Left lung (tissue), 10 donors: ENCODE measurements around the gene IGSF21. TPM values are rescaled to one million over a fixed set of nuclear protein-coding genes. Genes with fewer than 3 reads are reported as not detected.

Experiments
- ATAC-seq: fragments of 200-7000 bp; cut with Tn5 transposase; one replicate; pipeline ENCODE4 v1.9.1; 2020; ENCODE audit warnings: moderate library complexity
- DNase-seq, 4 donors: peaks; one replicate each; pipeline ENCODE4 v3.0.0-alpha.2; 2013 to 2020
- H3K27ac ChIP-seq, 2 donors: fragments of 200-600 bp; sonication (generic) in 1 of 2; one replicate each; pipeline versions ENCODE4 v1.5.0 to v1.8.0; 2020 to 2021
- H3K27me3 ChIP-seq, 2 donors: fragments of 200-600 bp; sonication (generic) in 1 of 2; one replicate each; pipeline versions ENCODE4 v1.5.0 to v1.8.0; 2020 to 2021
- H3K36me3 ChIP-seq, 2 donors: fragments of 200-600 bp; sonication (generic) in 1 of 2; one replicate each; pipeline versions ENCODE4 v1.5.0 to v1.8.0; 2020 to 2021
- H3K4me1 ChIP-seq, 2 donors: fragments of 200-600 bp; one replicate each; pipeline ENCODE4 v1.8.0; 2021
- H3K4me3 ChIP-seq, 2 donors: fragments of 200-600 bp; sonication (generic) in 1 of 2; one replicate each; pipeline versions ENCODE4 v1.5.0 to v1.8.0; 2020 to 2021; ENCODE audit warnings: mild to moderate bottlenecking in 1 of 2
- H3K9me3 ChIP-seq, 2 donors: fragments of 200-600 bp; sonication (generic) in 1 of 2; one replicate each; pipeline versions ENCODE4 v1.5.0 to v1.8.0; 2020 to 2021
- CTCF ChIP-seq, 2 donors: fragments of 200-600 bp; sonication (generic) in 1 of 2; IDR thresholded peaks; one replicate each; pipeline versions ENCODE4 v1.5.0 to v1.8.0; 2021; ENCODE audit warnings: antibody characterized with exemption in 2 of 2
- intact Hi-C, 2 donors: fragments of 100-400 bp; cut with DNase I; formaldehyde crosslinking; loops; one replicate each; pipeline versions ENCODE4 v1.11.2 to v1.14.2; 2022
- polyA plus RNA-seq, 6 donors: library from polyadenylated mRNA; unstranded; fragments of 120-200 nt; gene quantifications; one replicate each; pipeline ENCODE4 v1.2.1, GENCODE V29; 2013; ENCODE audit not compliant: insufficient read length in 6 of 6
- total RNA-seq, 2 donors: library from RNA; stranded (reverse); fragmentation: NEBNext Ultra II Directional; extraction: Animal tissue kit (Norgen Biotek cat#: 25700); gene quantifications; one replicate each; pipeline ENCODE4 v1.2.1, GENCODE V29; 2021
- donor health status: DM: no; HTN: yes; CAD: no.
- donor health status: DM: no; HTN: no; CAD: no.

Gene IGSF21
- total and polyA plus RNA-seq, 8 donors, result 0.14 to 1.2 (median 0.25) TPM; not detected in 2

DNA sequence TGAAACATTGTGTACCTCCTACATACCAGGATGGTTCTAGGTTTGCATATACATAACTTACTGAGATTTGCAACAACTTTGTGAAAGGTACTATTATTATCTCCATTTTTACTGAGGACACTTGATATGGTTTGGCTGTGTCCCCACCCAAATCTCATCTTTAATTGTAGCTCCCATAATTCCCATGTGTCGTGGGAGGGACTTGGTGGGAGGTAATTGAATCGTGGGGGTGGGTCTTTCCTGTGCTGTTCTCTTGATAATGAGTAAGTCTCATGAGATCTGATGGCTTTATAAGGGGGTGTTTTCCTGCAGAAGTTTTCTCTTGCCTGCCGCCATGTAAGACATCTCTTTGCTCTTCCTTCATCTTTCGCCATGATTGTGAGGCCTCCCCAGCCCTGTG lies 40.1 kb downstream of the IGSF21 start:
- ATAC-seq (no peak), DNase-seq (no peak)
- peaks cover 0 to 30% of the 10 kb centered on the region in 2 donors for H3K27me3 ChIP-seq
- intact Hi-C loops, result no loop called here
- no peak for TF ChIP-seq CTCF (IDR thresholded peaks at IDR 0.05)
- H3K4me3 ChIP-seq, result no peak overlapping the region
- no peaks in the 10 kb centered on the region for H3K4me1 ChIP-seq
- H3K36me3 ChIP-seq, result no peaks in the 10 kb centered on the region
- no peak overlapping the region for H3K27ac ChIP-seq
- H3K9me3 ChIP-seq, result no peaks in the 10 kb centered on the region

- ATAC-seq, result no peak
These were observed 40.9 kb downstream of the IGSF21 start for GRCh38 chr1:18148461-18148860.

DNA sequence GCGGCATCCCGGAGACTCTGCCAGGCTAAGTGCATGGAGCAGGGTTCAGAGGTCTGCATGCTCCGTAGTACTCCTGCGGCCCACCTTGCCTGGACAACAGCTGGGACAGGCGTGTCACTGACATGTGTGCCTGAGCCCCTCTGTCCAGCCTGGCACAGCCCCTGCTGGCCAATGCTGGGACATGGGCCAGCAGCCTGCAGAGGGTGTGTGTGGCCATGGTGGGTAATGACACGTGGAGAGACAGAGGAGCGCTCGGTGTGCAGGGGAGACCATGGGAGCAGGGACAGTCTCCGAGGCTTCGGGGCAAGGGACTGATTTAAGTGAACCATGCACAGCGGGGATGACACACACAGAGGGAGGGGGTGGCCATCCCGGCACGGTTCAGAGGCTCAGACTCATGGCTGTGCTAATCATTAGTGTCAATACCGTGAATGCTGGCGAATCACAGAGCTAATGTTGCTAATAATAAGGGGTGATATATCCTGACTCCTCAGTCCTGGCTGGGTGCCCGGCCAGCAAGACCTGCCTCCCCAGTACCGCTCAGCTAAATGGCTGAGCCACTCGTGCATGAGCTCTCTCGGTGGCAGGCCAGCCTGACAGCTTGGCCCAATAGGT lies 41.5 kb downstream of the IGSF21 start:
- Histone ChIP-seq H3K9me3 (no peaks in the 10 kb centered on the region), H3K27ac (no peak overlapping the region), H3K27me3 (peaks cover 0 to 34% of the 10 kb centered on the region in 2 donors), H3K4me3 (no peak overlapping the region), H3K4me1 (no peaks in the 10 kb centered on the region), H3K36me3 (no peaks in the 10 kb centered on the region)
- no peak for TF ChIP-seq CTCF (IDR thresholded peaks at IDR 0.05)
- ATAC-seq (no peak), DNase-seq (no peak)
- intact Hi-C loops, result no loop called here

More at GRCh38 chr1:18148461-18148860, 40.9 kb downstream of the IGSF21 start:
- intact Hi-C loops, result no loop called here
- Histone ChIP-seq H3K36me3 (no peaks in the 10 kb centered on the region), H3K27ac (no peak overlapping the region), H3K27me3 (peaks cover 0 to 35% of the 10 kb centered on the region in 2 donors), H3K4me3 (no peak overlapping the region), H3K9me3 (no peaks in the 10 kb centered on the region), H3K4me1 (no peaks in the 10 kb centered on the region)
- no peak for DNase-seq
- no peak for TF ChIP-seq CTCF (IDR thresholded peaks at IDR 0.05)

DNA sequence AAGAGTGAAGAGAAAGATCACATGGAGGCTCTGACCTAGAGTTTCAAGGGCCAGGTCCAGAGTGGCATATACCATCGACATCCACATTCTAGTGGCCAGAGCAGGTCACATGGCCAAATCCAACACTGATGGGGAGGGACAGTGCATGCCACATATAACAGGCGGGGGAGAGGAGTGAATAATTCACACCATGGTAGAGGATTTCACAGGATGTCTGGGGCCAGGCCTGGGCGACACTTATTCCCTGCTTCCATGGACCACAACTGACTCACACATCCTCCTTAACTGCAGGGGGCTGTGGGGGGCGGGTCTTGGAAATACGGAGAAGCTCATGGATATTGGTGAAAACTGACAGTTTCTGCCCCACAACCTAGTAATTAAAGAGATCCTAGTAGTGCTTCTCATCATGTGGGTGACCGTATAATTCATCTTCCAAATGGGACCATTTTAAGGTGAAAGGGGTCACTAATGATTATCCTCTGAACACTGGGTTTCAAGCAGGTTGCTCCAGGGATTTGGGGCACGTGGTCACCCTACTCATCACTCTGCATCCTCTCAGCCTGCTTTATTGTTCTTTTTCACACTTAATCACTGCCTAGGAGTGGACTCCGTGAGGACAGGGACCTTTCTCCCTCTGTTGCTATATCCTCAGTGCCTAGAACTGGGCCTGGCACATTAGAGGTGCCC lies 44.0 kb downstream of the IGSF21 start:
- H3K27me3 ChIP-seq, result peaks cover 0 to 30% of the 10 kb centered on the region in 2 donors
- TF ChIP-seq CTCF (IDR thresholded peaks at IDR 0.05), result no peak
- H3K27ac ChIP-seq, result no peak overlapping the region
- no peaks in the 10 kb centered on the region for H3K9me3 ChIP-seq
- ATAC-seq, result no peak
- no peak overlapping the region for H3K4me3 ChIP-seq
- DNase-seq, result no peak
- no peaks in the 10 kb centered on the region for H3K4me1 ChIP-seq
- intact Hi-C loops, result no loop called here
- H3K36me3 ChIP-seq, result no peaks in the 10 kb centered on the region

- intact Hi-C loops, result no loop called here
- no peak overlapping the region for H3K27ac ChIP-seq
These were observed 47.0 kb downstream of the IGSF21 start for GRCh38 chr1:18154430-18155194.

More at GRCh38 chr1:18154430-18155194, 47.0 kb downstream of the IGSF21 start:
- Histone ChIP-seq H3K4me1 (no peaks in the 10 kb centered on the region), H3K27me3 (peaks cover 0 to 60% of the 10 kb centered on the region in 2 donors), H3K4me3 (no peak overlapping the region), H3K36me3 (no peaks in the 10 kb centered on the region), H3K9me3 (no peaks in the 10 kb centered on the region)
- ATAC-seq, result no peak
- DNase-seq, result no peak
- no peak for TF ChIP-seq CTCF (IDR thresholded peaks at IDR 0.05)
